Head of caudate nucleus (tissue), 42 donors: ENCODE data around the gene MRPL11.

Source experiments
- DNase-seq, 42 donors: peaks; one replicate each; pipeline versions ENCODE4 v3.0.0 to v3.0.0-alpha.2; 2020 to 2021; ENCODE audit warnings: mixed read lengths in 7 of 42
- intact Hi-C: fragments of 100-400 bp; cut with DNase I; formaldehyde crosslinking; loops from one replicate; pipeline ENCODE4 v1.15.0; 2022

MRPL11 gene

DNA sequence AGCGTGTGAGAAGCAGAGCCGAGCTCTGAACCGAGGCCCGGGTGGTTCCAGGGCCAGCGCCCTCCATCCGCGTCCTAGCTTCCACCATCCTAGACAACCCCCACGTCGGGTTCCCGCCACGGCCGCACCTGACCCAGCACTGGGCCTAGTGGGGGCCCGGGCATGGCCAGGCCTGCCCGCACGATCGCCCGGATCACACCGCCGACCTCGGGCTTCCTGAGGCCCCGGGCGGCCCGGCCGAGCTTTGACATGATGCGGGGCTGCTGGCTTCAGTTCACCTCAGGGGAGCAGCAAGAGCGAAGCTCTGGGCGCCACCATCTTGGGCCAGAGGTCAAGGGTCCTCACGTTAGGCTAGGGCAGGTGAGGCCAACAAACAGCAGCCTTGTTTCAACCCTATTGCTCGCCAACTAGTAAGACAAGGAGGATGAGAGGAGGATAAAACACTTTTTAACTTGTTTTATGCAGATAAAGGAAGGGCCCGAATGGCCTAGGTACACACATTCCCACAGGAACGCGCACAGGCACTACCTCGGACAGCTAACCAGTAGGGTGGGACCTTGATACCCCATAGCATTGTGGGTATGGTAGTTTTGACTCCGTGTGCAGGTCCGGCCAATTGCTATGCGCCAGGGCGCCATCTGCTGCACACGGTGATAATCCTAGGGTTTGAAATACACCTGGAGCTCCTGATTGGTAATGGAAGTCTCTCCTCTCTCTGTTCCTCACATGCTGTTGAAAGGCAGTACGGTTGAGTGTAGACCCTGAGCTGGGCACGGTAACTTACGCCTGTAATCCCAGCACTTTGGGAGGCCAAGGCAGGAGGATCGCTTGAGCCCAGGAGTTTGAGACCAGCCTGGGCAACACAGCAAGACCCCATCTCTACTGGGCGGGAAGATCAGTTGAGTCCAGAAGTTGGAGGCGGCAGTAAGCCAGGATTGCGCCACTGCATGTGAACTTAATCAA, at the start of gene MRPL11:
Gene MRPL11 (minus strand): TSS at position 345 of the 963 bp plus-strand sequence. CDS start 94 bp downstream, at position 251.
- peak; percentile 82 to 96 (median 91) for DNase-seq
- intact Hi-C loops: loop anchor here (2.0 to 5.0 kb wide), 2 partner anchors 39 to 240 kb away; no protein-coding TSS in a partner anchor

DNA sequence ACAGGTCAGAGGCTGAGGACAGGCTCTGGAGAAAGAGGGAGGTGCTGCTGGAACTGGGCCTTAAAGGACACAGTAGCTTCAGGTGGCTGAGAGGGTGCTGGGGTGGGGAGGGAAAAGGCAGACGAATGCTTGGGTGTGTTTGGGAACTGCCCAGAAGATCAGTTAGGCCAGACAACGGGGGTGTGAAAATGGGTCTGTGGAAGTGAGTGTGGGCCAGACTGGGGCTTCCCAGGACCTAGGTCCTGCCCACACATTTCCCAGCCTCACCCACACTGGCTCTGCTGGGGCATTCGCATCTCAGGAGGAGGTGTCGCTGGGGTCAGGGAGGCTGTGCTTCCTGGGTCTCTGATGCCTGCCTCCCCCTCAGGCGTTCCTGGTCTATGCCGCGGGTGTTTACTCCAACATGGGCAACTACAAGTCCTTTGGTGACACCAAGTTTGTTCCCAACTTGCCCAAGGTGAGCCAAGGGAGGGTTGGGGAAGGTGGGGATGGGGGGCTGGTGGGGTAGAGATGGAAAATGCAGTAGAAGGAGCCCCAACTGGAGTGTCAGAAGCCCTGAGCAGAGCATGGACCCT, 46.2 kb upstream of the MRPL11 start:
- no peak for DNase-seq
- intact Hi-C loops: no loop called here

DNA sequence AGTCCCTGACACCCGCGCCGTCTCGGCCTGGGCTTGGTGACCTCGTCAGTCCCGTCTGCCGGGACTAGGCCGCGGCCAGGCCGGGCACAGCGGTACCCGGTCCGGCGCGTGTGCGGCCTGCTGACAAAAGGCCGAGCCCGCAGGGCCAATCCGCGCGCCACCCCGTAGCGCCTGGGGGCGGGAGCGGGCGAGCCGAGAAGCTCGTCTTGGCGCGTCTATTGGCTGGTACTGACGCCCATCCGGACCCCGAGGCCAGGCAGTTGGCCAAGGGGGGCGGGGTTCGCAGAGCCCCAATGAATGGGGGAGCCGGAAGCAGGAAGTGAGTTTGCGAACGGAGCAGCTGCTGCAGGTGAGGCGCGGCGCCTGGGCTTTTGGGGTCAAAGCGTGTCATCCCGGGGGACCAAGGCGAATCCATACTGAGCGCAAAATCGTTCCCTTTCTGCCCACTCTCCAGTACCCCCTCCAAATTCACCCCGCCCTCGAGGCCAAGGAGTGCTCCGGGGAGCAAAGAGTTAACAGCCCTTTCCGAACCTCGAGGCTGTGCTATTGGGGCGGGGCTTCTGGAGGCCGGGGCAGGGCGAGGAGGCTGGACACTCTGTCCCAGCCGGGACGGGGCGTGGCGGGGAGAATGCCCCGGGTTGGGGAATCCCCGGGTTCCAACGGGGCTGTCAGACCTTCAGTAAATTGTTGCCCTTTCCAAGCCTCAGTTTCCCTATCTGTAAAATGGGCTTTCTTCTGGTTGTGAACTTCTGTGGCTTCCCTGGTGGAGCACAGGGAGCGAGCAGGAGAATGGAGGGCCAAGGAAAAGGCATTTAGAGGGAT, 41.7 kb upstream of the MRPL11 start, which contains the start of gene DPP3:
Gene DPP3 (plus strand): TSS at position 318 of the 822 bp plus-strand sequence. CDS start 1,767 bp downstream, outside the sequence.
- DNase-seq: peak; percentile 94 to 99 (median 98)
- intact Hi-C loops: no loop called here

DNA sequence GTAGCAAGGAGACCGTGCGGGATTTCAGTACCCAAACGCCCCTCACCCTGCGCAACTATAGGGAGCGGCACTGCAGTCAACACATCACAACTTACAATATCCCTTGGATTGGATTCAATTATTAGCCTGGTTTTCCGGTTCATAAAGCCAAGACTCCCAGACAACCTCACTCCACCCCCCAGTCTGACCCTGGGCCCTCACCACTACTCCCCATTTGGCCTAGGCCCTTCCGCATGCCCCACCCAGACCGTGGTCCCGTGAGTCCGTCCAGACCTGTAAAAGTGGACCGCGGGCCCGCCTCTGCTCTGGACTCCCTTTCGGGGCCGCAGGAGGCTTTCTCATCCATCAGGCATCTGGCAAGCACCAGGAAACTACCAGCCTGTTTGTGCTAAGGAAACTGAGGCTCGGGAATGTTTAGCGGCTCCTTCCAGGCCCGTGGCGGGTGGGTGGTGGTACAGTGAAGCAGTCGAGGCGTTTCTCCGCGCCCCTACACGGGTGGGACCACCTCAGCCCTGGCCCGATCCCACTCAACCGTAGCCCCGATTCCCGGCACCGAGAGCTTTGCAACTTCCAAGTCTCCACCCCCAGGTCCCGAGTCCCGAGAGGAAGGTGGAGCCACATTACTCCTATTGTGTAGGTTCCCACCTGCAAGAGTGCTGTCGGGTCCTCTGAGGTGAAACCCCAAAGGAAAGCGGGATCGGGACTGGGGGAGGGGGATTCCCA, 40.9 kb upstream of the MRPL11 start:
- DNase-seq: peak in 20 of 42 donors; percentile 5 to 87 (median 53)
- intact Hi-C loops: loop anchor here (5.0 kb wide), 1 partner anchor 42 kb away; the partner anchor contains the start of gene MRPL11

DNA sequence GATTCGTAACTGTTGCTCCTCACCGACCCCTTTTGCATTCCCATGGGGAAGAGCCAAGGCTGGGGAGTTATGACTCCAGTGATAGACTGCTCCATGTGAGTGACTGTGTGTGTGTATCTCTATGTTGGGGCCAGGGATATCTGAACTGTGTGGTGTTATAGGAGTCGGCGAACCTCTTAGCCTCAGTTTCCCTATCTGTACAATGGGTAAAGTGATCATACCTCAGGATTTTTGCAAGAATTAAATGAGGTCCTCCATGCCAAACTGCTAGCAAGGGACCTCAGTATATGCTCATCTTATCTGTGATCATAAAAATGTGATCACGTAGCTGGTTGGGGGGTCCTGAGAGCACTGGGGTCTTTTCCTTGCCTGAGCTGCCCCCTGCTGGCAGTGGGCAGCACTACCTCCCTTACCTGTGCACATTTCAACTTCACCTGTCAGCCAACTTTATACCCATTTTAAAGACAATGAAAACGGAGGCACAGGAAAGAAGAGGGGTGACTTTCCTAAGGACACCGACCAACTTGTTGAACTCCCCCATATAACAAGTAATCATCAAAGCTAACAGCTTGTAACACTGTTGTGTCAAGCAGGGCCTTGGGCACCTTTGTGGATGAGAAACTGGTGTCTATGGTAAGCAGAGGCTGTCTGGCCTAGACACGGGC, 40.2 kb upstream of the MRPL11 start:
- intact Hi-C loops: loop anchor here (5.0 kb wide), 1 partner anchor 42 kb away; the partner anchor contains the start of gene MRPL11

DNA sequence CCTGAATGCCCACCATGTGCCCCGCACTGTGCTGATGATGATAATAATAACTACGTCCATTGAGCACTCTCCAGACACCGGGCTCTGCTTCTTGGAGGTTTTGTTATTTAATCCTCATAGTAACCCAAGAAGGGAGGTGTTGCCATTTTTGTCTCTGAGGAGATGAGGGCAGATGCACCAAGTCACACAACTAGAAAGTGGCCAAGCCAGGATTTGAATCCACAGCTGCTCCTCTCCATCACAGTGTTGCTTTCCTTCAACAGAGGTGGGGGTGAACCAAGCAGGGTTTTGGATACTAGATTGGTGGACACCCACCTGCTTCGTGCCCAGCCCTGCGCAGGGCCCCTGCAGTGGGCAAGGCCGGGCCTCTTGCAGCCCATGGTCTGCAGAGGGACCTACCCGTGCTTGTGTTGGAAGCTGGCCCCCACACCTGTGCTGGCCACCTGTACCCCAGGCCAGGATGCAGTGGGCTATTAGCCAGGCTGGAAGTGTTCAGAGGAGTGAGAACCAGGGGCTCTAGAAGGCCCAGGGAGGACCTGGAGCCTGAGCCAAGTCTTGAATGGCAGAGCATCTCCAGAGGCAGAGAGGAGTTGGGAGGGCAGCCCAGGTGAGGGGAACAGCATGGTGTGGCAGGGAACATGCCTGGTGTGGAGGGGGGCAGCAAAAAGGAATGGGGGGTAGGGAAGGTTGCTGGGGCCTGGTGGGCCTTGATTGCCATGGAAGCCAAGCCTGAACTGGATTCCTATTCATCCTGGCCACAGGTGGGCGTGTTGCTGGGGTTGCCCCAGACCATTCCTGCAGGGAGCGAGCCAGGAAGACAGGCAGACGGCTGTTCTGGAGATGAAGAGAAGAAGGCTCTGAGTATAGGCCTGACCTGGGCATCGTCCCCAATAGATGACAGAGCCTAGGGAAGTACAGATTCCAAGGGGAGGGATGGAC, 38.9 kb upstream of the MRPL11 start:
- intact Hi-C loops: loop anchor here (5.0 kb wide), 1 partner anchor 40 kb away; the partner anchor contains the start of gene MRPL11
- no peak for DNase-seq

More for the DNA sequence above, 40.2 kb upstream of the MRPL11 start:
- DNase-seq: no peak

DNA sequence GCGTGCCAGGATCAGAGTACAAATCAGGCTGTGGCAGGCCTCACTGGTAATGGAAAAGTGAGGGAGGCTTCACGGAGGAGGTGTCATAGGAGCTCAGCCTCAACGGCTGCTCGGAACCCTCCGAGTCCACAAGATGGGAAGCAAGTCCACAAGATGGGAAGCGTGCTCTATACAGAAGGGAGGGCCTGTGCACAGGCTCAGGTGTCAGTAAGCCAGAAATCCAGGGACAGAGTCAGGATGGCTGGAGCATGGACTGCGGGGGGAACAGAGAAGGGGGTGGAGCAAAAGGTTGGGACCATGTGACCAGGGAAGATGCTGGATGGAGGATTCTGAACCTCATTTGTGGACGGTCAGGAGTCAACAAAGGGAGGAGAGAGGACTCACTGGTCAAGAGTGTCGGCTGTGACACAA, 38.2 kb upstream of the MRPL11 start:
- intact Hi-C loops: loop anchor here (5.0 kb wide), 1 partner anchor 40 kb away; the partner anchor contains the start of gene MRPL11
- DNase-seq: peak in 1 of 42 donors; percentile 9

DNA sequence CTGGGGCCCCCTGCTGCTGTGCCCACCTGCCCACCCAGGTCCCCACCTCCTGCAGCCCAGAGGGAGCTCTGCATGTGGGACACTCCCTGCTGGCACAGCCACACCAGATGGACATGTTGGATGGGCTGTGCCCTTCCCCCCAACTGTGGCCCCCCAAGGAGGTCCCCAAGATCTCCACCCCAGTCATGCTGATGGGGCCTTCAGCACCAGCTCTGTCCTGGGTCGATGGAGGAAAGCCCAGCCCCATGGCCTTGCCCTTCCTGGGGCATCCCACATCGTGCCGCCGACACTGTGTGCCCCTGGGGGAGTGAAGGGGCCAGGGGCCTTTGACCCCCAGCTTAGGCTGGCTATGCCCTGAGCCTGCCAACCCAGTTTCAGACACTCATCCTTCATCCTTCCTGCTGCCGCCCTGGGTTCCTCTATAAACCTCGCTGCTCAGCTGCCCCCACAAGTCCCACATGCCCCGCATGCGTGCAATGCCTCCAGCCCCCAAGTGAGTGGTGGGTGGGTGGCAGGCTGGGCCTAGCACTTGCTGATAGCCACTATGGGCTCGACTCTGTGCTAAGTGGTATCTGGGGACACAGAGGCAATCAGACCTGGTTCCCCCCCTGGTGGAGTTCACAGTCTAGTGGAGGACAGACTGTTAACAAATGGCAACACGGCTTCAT, 37.7 kb upstream of the MRPL11 start:
- peak in 3 of 42 donors; percentile 8 to 39 (median 33) for DNase-seq
- intact Hi-C loops: loop anchor here (5.0 kb wide), 1 partner anchor 39 kb away; the partner anchor contains the start of gene MRPL11

DNA sequence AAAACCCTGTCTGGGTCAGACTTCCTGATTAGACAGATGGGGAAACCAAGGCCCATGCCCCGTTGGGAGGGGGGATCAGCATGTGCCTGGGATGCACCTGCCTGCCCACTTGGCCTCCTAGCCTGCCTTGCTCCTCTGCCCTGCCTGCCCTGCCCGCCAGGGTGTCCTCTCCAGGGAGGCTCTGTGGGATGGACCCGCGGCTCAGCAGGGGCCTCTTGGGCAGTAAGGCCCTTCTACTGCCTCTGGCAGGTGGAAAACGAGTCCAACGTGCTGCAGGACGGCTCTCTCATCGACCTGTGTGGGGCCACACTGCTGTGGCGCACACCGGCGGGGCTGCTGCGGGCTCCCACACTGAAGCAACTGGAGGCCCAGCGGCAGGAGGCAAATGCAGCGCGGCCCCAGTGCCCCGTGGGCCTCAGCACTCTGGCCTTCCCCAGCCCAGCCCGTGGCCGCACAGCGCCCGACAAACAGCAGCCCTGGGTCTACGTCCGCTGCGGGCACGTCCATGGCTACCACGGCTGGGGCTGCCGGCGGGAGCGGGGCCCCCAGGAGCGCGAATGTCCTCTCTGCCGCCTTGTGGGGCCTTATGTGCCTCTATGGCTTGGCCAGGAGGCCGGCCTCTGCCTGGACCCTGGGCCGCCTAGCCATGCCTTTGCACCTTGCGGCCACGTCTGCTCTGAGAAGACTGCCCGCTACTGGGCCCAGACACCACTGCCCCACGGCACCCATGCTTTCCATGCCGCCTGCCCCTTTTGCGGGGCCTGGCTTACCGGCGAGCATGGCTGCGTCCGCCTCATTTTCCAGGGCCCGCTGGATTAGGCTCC, 36.9 kb upstream of the MRPL11 start:
- intact Hi-C loops: loop anchor here (5.0 kb wide), 1 partner anchor 38 kb away; the partner anchor contains the start of gene MRPL11
- no peak for DNase-seq

DNA sequence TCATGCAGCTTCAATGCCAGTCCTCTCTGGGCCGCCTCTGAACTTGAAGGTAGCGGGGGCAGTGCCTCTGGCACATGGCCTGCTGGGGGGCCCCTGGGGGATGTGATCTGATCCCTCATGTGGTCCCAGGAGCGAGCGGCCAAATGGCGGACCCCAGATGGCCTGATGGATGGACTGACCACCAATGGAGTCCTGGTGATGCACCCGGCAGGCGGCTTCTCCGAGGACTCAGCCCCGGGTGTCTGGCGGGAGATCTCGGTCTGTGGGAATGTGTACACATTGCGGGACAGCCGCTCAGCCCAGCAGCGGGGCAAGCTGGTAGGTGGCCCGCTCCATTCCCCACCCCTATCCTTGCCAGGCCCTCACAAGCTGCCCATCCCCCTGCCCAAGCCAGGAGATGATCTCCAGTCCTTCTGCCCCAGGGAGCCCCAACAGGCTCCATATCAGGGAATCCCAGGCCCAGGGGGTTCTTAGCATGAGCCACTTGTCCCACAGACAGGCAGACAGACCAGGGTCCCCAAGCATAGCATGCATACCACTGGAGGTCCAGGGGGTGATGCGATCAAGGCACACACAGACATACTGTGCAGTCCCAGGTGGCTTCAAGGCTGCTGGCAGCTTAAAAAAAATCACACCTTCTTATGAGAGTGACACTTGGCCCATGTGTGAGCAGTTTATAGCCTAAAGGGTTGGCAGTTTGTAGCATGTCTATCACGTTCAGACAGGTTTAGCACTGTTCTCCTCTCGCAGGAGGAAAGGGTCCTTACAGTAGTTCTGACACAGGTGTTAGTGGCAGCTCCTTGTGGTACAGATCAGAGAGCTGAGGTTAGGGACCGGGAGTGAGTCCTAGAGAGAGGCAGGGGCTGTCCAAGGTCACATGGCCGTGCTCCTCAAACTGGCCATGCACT, 35.2 kb upstream of the MRPL11 start:
- DNase-seq: no peak
- intact Hi-C loops: no loop called here

DNA sequence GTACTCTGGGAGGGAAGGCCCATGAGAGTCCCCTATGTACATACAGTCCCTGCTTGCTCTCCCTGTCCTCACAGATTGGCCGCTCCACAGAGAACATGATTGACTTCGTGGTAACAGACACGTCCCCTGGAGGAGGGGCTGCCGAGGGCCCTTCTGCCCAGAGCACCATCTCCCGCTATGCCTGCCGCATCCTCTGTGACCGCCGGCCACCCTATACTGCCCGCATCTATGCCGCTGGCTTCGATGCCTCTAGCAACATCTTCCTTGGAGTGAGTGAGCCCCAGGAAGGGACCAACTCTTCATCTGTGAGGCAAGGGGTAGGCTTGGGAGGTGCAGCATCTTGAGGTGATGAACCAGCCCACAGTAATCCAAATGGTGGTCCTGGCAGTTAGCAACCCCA, 34.5 kb upstream of the MRPL11 start:
- no peak for DNase-seq
- intact Hi-C loops: no loop called here

DNA sequence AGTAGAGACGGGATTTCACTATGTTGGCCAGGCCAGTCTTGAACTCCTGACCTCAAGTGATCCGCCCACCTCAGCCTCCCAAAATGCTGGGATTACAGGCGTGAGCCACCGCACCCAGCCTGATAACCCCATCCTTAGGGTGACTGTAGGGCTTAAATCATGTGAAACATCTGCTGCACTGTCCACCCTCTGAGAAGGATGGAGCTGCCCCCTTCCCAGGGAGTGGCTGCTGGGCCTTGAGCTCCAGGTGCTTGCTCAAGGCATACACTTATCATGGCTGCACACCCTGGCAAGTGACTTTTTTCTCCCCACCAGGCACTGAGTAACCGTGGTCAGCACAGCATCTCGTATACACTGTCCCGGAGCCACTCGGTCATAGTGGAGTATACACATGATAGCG, 33.4 kb upstream of the MRPL11 start:
- no peak for DNase-seq
- intact Hi-C loops: no loop called here

DNA sequence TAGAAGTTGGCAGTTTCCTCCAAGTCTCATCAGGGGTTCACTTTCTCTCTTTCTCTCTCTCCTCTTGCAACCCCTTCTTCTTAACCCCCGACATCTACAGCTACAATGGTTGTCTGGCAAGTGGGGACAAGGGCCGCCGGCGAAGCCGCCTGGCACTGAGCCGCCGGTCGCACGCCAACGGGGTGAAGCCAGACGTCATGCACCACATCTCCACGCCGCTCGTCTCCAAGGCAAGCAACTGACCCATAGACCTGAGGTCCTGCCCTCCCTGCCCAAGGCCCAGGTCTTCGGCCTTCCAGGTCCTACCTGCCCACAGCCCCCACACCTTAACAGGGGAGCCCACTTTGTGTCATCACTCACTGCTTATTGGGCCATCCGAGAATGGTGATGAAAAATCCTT, 32.5 kb upstream of the MRPL11 start:
- no peak for DNase-seq
- intact Hi-C loops: no loop called here

DNA sequence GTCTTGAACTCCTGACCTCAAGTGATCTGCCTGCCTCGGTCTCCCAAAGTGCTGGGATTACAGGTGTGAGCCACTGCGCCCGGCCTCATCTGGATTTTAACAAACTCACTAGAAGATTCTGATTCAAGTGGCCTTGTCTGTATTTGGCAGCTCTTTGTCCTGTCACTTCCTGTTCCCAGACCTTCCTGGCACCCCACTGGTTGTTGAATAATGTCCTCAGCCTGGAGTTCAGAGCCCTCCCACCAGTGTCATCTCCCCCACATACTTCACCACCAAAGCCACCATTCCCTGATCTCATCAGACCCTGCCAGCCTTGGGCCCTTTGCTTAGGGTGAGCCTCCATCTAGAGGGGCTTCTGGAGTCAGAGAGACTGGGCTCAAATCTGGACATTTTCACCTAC, 31.4 kb upstream of the MRPL11 start:
- no peak for DNase-seq
- intact Hi-C loops: no loop called here
